ENCODE measurements around the gene TJAP1.
A peak's percentile ranks its signal among the peaks of the same experiment; 100 is the strongest.

Gene TJAP1

GRCh38 chr6:43492673-43493072, 15.3 kb downstream of the TJAP1 start:
- H3K4me3 ChIP-seq (ENCODE audit: low read depth, low read length), result no peak overlapping the region
- no peak for TF ChIP-seq CTCF (IDR thresholded peaks at IDR 0.05; ENCODE audit: low read depth, low read length)

DNA sequence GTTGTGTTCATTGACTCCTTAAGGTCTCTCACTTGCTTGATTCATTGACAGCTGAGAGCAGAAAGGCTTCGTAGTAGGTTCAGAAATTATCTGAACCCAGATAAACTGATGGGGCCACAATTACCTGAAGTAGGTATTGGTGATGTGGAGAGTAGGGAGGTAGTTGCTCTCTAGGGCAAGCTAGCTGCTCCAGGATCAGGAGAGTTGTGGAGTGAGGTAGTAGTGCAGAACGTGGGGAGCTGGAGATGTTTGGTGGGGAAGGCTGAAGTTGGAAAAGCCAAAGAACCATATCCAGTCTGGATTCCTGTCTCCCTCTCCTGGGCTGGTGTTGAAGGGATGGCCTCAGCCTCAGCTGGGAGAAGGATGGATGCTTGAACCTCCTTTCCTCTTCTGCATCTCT, 15.9 kb downstream of the TJAP1 start:
- no peak overlapping the region for H3K4me3 ChIP-seq (ENCODE audit: low read depth, low read length)
- no peak for TF ChIP-seq CTCF (IDR thresholded peaks at IDR 0.05; ENCODE audit: low read depth, low read length)

DNA sequence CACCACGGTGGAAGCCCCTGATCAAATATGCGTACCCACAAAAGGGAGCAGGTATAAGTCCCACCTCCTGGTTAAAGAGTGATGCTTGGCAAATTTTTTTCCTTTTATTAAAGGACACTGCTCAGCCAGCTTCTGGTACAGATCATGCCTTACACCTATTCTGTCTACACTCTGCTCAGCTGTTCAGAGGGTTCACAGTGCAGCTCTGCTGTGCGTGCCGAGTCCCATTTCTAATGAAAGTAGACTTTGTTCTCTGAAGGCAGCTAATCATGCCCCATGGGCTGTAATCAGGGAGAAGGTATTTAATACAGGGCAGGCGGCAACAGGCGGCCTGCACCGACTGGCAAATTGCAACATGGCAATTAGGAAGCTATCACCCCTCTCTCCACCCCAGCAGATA, 16.5 kb downstream of the TJAP1 start:
- TF ChIP-seq CTCF (IDR thresholded peaks at IDR 0.05; ENCODE audit: low read depth, low read length), result no peak

DNA sequence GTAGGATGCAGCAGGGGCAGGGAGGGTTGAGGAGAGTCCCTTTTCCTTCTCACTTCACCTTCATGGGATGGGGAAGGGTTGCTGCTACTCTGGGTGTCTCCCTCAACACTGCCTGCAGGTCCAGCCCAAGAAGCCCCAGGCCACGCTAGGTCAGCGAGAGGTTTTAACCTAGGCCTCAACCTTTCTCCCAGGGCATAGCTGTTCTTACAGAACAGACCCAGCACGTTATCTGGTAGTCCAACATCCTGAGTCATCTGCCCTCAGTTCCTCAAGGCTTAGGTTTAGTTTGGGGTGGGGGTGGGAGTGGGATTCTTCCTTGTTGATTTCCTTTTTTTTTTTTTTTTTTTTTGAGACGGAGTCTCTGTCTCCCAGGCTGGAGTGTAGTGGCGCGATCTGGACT, 17.0 kb downstream of the TJAP1 start:
- TF ChIP-seq CTCF (IDR thresholded peaks at IDR 0.05; ENCODE audit: low read depth, low read length), result no peak
- H3K4me3 ChIP-seq (ENCODE audit: low read depth, low read length), result no peak overlapping the region

More for the DNA sequence above, 16.5 kb downstream of the TJAP1 start:
- H3K4me3 ChIP-seq (ENCODE audit: low read depth, low read length), result no peak overlapping the region

DNA sequence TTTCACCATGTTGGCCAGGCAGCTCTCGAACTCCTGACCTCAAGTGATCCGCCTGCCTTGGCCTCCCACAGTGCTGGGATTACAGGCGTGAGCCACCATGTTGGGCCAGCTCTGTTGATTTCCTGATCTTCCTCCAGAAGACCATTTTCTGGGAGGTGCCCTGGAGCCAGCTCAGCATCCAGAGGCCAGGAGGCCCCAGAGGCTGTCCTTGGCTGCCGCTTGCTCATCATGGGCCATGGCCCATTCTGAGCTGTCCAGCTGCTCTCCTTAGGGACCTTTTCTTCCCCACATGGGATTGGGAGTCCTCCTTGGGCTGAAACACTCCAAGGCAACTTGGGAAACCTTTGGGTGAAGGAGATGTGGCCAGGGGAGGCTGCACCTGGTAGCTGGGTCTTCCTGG, 17.4 kb downstream of the TJAP1 start:
- no peak overlapping the region for H3K4me3 ChIP-seq (ENCODE audit: low read depth, low read length)
- no peak for TF ChIP-seq CTCF (IDR thresholded peaks at IDR 0.05; ENCODE audit: low read depth, low read length)

DNA sequence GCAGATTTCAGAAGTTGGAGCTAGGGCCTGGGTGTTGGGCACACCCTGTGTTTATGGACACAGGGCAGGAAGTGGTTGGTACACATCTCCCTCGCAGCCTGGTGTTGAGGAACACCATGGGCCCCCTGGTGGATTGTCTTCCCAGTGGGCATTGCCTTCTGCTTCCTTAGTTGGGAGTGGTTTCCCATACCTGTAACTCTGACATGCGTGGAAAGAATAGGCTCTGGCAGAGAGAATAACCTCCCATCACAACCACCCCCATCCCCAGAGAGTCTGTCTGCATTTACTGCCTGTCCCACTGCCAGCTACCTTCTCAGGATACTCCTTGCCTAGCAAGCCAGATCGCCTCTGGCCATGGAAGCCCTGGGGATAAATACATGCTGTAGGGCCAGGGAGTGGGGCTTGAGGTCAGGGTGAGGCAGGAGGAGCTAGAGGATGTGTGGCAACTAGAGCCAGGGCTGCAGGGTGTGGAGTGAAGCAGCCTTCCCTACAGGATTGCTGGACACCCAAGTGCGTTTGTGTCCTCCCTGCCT, 18.1 kb downstream of the TJAP1 start:
- H3K4me3 ChIP-seq (ENCODE audit: low read depth, low read length), result no peak overlapping the region
- 0 out of 2 replicates have a peak, but pooled peaks have one; percentile 8 for TF ChIP-seq CTCF (IDR thresholded peaks at IDR 0.05; ENCODE audit: low read depth, low read length)

GRCh38 chr6:43496370-43497128, 19.2 kb downstream of the TJAP1 start:
- TF ChIP-seq CTCF (IDR thresholded peaks at IDR 0.05; ENCODE audit: low read depth, low read length), result peak; percentile 53

More at GRCh38 chr6:43496370-43497128, 19.2 kb downstream of the TJAP1 start:
- H3K4me3 ChIP-seq (ENCODE audit: low read depth, low read length), result no peak overlapping the region; the same call in 1 of the 2 replicates

Data from WI38 (cell line).